GM18507 (cell line): ENCODE data around the gene GAS6.

ENCODE experiments used
- DNase-seq: peaks from one replicate; pipeline ENCODE4 v3.0.0; 2011; ENCODE audit warnings: low read depth; ENCODE audit not compliant: insufficient read length; ENCODE audit errors: extremely low spot score
- FAIRE-seq: peaks from 2 replicates; lab custom pipeline; 2011; peaks lifted over from hg19 to GRCh38; lab: Jason Lieb, UNC

Gene GAS6

DNA sequence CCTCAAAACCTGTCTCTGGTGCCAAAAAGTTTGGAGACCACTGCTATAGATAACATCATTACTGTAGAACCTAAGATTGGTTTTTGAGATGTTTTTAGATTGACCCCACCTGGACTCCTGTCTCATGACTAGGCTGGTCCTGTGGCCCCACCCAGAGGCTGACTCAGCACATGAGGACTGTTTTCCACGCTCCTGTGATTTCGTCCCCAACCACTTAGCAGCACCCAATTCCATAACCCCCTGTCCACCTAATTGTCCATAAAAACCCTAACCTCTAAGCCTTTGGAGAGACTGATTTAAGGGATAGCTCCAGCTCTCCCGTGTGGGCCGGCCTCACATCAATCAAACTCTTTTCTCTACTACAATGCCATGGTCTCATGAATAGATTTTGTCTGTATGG, 25.6 kb upstream of the GAS6 start:
- FAIRE-seq (no peak), DNase-seq (no peak)

DNA sequence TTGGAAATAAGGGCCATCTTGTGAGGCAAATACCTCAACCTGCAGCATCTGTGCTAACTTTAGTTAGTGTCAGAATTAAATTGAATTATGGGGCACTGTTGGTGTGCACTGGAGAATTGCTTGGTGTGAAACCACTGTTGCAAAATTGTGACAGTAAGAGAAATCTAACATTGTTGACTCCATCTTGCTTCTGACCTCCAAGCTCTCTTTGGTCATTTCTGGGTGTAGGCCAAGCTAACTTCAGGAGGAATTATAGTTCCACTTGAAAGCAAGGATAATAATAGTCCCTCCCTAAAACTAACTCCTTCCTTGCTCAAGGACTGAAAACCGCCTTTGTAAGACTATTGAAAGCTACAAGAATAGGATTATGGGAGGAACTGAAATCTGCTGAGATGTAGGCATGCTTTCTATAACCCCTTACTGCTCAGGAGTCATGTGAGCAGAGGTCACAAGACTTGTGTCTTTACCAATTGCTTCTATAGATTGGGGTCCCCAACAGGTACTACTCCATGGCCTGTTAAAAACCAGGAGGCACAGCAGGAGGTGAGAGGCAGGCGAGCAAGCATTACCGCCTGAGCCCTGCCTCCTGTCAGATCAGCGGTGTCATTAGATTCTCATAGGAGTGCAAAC, 24.9 kb upstream of the GAS6 start:
- DNase-seq (no peak), FAIRE-seq (no peak)

DNA sequence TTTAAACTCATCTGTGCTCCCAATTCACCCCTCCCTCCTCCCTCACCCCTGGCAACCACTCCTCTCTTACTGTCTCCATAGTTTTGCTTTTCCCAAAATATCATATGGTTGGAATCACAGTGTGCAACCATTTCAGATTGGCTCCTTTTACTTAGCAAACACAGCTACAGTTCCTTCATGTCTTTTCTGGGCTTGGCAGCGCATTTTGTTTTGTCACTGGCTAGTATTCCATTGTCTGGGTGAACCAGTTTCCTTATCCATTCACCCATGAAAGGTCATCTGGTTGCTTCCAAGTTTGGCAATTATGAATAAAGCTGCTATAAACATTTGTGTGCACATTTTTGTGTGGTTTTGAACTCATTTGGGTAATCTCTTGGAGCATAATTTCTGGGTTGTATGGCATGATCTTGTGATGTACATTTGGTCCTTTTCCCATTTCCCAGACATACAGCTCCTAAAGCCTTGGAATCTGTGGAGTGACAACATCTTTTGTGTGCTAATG, 23.9 kb upstream of the GAS6 start:
- FAIRE-seq = no peak
- no peak for DNase-seq

DNA sequence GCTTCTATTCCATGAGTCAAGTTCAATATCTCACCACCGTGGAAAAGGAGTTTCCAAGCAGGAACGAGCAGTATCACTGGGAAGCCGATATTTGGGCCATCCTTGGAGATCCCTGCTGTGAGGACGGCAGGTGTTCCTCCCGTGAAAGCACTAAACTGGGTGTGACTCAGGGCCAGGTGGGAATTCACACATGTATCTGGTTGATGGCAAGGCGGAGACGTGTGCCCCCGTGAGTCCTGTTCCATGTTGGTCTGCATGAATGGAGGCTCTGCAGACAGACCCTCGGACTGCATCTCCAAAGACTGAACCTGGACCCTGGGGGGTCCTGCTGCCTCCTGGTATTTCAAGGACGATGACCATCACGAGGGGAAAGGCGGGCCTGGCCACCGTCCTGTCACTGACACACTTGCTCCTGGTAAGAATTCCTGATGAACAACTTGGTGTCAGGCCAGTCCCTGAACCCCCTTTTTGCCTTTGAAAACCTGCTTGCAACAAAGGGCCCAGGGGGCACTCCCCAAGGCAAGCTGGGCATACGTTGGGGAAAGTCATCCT, 22.8 kb upstream of the GAS6 start:
- DNase-seq (no peak), FAIRE-seq (no peak)

DNA sequence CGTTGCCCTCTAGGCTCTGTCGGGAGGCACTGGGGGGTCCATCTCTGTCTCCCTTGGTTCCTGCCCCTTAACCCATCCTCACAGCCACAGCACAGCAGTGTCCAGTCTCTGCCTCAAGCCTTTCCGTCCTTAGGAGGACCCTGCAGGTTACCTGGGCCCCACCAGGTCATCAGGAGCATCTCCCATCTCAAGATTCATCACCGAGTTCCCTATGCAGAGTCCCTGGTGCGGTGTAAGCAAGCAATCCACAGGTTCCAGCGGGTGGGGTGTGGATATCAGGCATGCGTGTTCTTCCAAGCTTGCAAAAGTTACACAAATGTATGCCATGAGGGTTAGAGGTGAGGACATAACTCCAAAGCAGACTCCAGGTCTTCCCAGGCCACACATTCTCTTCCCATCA, 20.9 kb upstream of the GAS6 start:
- DNase-seq = no peak
- FAIRE-seq = no peak

DNA sequence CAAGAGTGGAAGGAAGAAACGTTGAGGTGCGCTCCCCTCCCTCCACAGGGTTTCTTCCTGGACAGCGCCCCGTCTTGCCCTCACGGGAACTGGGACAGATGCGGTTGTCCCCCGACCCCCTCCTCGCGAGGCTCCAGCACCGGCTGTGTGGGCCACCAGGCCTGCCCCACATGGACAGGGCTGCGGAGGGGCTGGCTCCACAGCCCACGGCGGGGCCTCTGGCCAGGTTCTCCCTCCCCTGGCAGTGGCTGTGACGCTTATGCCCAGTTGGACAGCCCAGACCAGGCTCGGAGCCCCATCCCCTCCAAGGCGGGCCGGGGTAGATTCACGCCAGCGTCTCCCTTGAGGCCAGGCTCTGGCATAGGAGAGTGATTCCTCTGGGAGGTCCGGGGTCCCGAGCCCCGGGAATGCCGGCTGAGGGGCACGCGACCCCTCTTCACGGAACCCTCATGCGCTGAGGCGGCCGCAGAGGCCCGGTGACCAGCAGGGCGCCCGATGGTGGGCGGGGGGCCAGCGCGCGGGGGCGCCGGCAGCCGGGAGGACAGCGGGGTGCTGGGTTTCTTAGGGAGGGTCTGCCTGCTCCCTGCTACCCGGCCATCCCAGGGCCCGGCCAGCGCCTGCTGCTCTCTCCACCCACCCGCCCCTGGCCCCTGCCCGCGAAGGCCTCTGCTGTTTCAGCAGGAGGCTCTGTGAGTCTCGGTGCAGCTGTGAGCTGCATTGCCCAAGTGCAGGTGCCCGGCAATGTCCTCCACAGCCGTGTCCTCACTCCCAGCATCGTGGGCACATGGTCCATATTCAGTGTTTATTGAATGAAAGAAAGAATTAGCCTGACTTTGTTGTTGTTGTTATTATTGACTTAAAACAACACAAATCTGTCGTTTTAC, 20.3 kb upstream of the GAS6 start:
- DNase-seq = no peak
- FAIRE-seq = no peak

DNA sequence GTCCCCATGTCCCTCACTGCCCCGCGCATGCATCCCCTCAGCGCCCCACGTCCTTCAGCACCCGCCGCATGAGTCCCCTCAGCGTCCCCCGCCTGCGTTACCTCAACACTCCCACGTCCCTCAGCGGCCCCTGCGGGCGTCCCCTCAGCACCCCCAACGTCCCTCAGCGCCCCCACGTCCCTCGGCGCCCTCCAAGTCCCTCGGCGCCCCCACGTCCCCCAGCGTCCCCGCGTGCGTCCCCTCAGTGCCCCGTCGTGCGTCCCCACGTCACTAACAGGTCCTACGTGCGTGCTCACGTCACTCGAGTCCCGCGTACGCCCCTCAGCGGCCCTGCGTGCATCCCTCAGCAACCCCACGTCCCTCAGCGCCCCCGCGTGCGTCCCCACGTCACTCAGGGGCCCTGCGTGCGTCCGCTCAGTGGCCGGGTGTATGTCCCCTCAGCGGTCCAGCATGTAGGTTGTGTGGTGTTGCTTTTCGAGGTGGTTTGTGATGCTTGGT, 19.5 kb upstream of the GAS6 start:
- DNase-seq (no peak), FAIRE-seq (no peak)

DNA sequence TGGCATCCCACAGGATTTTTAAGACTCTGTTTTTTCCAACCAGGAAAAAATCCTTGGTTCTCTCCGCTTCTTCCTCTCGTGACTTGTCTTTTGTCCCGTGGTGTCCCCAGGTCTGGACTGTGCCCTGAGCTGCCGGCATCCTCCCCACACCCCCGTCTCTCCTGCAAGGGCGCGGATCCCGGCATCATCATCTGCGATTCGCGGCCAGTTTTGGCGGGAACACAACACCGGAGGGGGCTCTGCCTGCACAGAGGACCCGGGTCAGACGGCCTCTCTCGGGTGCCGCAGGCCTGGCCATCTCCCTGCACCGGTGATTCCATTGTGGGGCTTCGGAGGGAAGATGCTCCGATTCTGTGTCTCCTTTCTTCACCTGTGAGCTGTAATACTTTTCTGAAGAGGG, 18.8 kb upstream of the GAS6 start:
- FAIRE-seq (no peak), DNase-seq (no peak)

DNA sequence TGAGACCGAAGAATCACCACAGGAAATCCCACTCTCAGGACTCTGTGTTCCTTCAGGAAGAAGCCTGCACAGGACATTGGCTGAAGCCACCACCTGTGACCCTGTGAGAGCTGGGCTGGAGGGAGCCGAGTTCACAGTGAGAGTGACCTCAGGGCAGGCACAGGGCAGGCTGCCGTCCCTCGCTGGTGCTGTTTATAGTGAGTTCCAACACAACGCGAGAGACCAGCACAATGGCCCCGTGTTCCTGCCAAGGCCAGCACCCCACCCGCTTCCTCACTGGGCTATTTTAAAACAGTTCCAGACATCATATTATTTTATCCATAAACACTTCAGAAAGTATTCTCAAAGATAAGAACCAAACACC, 18.4 kb upstream of the GAS6 start:
- DNase-seq (no peak), FAIRE-seq (no peak)

DNA sequence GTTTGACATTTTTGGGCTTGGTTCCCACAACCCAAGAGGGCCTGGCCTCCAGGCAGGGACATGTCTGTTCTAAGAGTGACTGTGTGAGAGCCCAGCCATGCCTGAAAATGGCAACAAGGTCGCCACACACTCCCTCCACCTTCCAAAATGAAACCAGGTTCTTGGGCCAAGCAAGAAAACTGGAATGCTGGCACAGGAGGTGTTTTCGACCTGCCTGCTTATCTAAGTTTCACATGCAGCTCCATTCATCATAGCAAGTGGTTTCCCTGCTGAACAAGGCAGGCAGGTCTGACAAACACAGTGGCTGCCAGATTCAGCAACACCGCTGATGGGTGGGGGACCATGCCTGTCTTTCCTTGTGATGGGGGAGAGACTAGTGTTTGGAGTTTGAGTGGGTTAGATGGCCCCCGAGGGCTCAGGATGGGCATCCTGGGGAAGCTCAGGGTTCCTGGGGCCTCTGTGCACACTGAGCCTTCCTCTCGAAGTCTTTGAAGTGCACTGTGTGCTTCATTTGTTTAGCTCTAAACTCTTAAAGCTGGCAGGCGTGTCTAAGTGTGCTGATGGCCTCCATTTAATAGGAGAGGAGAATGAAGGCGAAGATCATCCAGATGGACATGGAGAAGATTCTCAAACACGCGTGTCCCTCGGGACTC, 17.9 kb upstream of the GAS6 start:
- DNase-seq (no peak), FAIRE-seq (no peak)

DNA sequence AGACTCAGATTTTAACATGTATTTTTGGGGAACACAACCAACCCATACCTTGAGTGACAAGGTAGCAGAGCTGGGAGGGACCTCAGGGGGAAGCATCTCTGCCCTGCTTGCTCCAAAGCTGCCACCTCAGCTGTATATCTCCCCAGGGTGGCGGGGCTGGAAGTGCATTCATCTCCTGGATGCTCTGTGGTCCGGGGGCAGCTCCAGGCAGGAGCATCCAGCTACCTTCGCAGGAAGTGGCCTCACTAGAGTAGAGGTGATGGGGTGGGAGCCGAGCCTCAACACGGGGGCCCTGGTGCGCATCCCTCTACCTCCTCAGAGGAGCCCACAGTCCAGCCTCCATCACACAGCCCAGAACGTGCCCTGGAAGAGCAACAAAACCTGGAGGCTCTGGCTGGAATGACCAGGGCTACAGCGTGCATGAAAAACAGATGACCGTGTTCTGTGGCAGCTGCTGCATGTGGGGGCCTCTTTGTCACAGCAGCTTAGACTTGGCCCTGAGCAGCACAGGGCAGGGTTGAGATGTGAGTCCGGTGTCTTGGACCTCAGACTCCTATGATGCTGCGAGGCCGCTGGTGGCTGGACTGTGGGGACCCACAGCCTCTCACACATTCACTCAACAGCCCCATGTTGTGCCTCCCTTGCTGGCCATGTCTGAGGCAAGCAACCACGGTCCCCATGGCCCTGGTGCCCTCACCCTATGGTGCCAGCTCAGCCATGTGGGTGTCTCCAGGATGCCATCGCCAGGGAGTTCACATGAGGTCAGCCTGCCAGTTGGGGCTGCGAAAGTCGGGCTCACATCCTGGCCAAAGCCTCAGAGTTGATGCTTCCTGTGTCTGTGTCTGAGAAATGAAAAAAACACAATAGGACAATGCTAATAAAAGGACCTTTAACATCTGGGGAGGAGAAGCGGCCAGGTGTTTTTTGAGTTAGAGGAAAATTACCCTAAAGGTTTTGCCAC, 17.1 kb upstream of the GAS6 start:
- DNase-seq (no peak), FAIRE-seq (no peak)

DNA sequence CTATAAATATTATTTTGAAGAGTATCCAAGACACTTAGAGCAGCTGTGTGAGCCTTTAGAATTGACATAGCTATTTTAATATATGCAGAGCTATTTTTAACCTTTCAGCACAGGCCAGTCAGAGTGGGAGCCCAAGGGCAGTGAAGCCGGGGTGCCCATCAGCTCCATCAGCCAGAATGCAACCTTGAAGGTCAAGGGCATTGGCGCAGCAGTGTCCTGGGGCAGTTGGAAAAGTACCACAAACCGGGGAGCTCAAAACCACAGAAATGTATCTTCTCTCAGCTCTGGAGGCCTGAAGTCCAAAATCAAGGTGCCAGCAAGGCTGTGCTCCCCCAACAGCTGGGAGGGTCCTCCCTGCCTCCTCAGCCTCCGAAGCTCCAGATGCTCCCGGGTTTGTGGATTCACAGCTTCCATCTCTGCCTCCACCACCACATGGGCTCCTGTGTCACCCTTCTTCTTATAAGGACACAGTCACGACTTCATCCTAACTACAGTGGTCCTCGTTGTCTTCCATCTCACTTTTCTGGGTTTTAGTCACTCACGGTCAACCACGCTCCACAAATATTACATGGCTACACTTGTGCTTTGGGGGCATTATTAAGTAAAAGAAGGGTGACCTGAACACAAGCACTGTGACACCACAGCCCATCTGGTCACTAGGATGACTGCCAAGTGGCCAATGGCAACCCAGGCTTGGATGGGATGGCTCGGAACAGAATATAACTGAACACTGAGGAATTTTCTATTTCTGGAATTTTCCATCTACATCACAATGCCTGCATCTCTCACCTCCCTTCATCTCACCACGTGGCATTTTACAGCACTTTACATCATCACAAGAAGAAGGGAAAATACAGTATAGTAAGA, 15.9 kb upstream of the GAS6 start:
- no peak for DNase-seq
- no peak for FAIRE-seq

DNA sequence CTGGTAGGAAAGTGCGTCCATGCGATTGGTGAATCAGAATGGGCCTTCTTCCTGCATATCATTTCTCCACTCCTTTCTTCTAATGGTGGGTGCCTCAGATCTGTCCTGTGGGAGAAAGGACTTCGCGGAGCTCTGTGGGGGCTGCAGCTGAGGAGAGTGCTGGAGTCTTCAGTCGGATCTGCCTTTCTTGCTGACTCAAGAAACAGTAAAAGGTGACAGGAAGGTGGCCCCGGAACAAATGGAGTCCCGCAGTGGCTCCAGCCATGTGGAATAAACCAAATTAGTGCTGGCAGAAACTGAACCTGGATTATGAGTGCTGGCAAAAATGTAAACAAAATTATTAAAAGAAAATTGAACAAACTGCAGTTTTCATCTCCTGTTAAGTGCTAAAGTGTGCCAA, 15.1 kb upstream of the GAS6 start:
- FAIRE-seq (no peak), DNase-seq (no peak)

DNA sequence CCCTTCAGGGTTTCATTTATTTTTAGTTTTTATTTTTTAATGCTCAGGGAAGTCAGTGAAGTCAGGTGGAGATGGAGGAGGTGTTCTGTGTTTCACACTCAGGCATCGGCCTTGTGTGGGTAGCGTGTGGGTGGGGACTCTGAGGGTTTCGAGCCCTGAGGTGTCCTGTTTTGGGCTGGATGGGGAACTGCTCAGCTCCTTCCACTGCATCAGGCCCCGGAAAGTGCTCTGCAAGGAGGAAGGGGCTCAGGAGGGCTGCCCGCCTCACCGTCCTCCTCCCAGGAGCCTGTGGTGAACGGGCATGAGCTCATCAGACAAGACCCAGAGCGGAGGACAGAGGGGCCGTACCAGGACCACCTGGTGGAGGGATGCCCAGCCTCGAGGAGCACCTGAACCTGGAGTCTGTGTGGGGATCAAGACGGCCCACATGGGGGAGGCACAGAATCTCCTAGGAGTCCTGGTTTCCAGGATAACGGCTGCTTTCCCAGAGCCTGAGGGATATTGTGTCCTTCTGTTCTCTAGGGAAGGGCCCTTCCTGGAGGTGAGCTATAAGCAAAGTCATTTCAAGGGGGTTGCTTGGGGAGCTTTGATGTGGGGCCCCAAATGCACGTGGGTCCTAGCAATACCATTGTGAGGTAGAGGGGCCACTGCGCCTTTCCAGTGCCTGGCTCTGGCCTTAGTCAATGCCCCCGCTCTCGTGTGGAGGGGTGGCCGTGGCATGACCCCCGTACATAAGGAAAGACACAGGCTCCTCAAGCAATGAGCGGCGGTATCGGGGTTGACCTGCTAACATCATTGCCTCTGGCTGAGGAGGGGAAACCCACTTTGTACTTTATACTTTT, 13.5 kb upstream of the GAS6 start:
- DNase-seq = no peak
- FAIRE-seq = no peak

DNA sequence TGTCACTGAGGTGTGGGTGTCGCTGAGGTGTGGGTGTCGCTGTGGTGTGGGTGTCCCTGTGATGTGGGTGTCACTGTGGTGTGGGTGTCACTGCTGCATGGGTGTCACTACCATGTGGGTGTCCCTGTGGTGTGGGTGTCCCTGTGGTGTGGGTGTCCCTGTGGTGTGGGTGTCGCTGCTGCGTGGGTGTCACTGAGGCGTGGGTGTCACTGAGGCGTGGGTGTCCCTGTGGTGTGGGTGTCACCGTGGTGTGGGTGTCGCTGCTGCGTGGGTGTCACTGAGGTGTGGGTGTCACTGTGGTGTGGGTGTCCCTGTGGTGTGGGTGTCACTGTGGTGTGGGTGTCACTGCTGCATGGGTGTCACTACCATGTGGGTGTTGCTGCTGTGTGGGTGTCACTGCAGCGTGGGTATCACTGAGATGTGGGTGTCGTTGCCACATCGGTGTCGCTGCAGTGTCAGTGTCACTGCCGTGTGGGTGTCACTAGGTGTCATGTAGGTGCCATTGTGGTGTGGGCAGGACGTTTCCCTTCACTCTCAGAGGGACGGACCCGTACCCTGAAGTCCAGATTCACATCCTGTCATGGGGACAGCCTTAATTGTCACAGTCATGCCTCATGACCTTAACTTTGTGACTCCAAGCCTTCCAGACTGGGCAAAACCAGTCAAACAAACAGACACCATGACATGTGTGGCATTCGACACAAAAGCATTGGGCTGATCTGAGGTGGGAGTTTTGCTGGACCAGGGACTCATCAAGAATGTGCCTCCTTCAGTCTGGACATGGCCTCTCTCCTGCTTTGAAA, 12.7 kb upstream of the GAS6 start:
- no peak for FAIRE-seq

DNA sequence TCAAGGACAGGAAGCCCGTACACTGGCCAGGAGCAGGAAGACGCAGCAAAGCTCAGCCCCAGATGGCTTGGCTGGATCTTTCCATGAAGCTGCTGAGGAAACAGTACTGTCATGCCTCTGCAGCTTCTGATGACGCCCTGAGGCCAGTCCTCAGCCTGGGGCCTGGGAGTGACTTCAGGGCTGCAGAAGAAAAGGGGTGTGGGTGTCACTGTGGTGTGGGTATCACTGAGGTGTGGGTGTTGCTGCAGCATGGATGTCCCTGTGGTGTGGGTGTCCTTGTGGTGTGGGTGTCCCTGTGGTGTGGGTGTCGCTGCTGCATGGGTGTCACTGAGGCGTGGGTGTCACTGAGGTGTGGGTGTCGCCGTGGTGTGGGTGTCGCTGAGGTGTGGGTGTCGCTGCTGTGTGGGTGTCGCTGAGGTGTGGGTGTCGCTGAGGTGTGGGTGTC, 12.0 kb upstream of the GAS6 start:
- FAIRE-seq (no peak), DNase-seq (no peak)

More for the DNA sequence above, 12.7 kb upstream of the GAS6 start:
- DNase-seq = no peak

DNA sequence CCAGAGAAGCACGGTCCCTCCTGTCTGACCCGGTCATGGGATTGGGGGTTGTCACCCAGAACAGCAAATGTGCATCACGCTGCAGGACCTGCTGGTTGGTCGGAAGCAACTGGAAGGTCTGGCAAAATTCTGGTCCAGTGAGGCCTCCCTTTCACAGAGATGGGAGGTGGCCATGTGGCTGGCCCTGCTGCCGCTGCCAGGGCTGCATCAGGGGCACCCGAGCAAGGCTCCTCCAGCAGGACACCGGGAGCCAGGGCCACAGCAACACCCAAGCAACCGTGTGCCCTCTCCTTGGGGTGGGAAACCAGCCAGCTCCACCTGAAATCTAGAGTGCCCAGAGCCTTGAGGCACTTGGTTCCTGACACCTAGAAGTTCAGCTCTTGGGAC, 11.5 kb upstream of the GAS6 start:
- FAIRE-seq (no peak), DNase-seq (no peak)
